G401 (cell line): ENCODE data around the gene LDB3. TPM values are rescaled to one million over a fixed set of nuclear protein-coding genes. Genes with fewer than 3 reads are reported as not detected.
A peak's percentile ranks its signal among the peaks of the same experiment; 100 is the strongest.

Source experiments
- DNase-seq: peaks from one replicate; pipeline ENCODE4 v3.0.0-alpha.2; 2015; ENCODE audit warnings: low spot score
- in situ Hi-C: cut with HindIII; loops from 2 replicates; pipeline ENCODE4 v1.10.0; 2016; ENCODE audit warnings: low sequenced_read_pairs, mixed read lengths
- total RNA-seq: library from RNA; depleted of rRNA; stranded (reverse); fragments of >200 nt; shearing (Covaris generic); gene quantifications from 2 replicates; pipeline ENCODE4 v1.2.3, GENCODE V29; 2014

Gene LDB3
- total RNA-seq, 1 experiment from 2014 or later, result 0.78 TPM

- DNase-seq, result no peak
- in situ Hi-C loops, result no loop called here
These were observed 30.1 kb downstream of the LDB3 start for GRCh38 chr10:86698207-86698940.

GRCh38 chr10:86699125-86699524 is 30.8 kb downstream of the LDB3 start:
- in situ Hi-C loops, result no loop called here
- DNase-seq, result no peak

GRCh38 chr10:86699541-86699940 is 31.2 kb downstream of the LDB3 start:
- in situ Hi-C loops, result no loop called here
- DNase-seq, result no peak

GRCh38 chr10:86699991-86700840 is 31.9 kb downstream of the LDB3 start:
- no peak for DNase-seq
- in situ Hi-C loops, result loop anchor here (5.0 kb wide), 1 partner anchor 102 kb away; no protein-coding TSS in a partner anchor

- no peak for DNase-seq
- in situ Hi-C loops, result loop anchor here (5.0 kb wide), 1 partner anchor 101 kb away; no protein-coding TSS in a partner anchor
These were observed 32.7 kb downstream of the LDB3 start for GRCh38 chr10:86700851-86701617.

- no peak for DNase-seq
- in situ Hi-C loops, result loop anchor here (5.0 kb wide), 1 partner anchor 99 kb away; no protein-coding TSS in a partner anchor
These were observed 34.9 kb downstream of the LDB3 start for GRCh38 chr10:86703176-86703575.

GRCh38 chr10:86705139-86705538 is 36.8 kb downstream of the LDB3 start:
- DNase-seq, result no peak
- in situ Hi-C loops, result no loop called here

- in situ Hi-C loops, result no loop called here
- no peak for DNase-seq
These were observed 37.6 kb downstream of the LDB3 start for GRCh38 chr10:86705905-86706304.

- no peak for DNase-seq
- in situ Hi-C loops, result no loop called here
These were observed 38.1 kb downstream of the LDB3 start for GRCh38 chr10:86706401-86706841.

GRCh38 chr10:86706977-86707376 is 38.7 kb downstream of the LDB3 start:
- no peak for DNase-seq
- in situ Hi-C loops, result no loop called here

- no peak for DNase-seq
- in situ Hi-C loops, result no loop called here
These were observed 39.2 kb downstream of the LDB3 start for GRCh38 chr10:86707505-86707904.

- no peak for DNase-seq
- in situ Hi-C loops, result no loop called here
These were observed 39.9 kb downstream of the LDB3 start for GRCh38 chr10:86708068-86708782.

GRCh38 chr10:86708783-86709380 is 40.6 kb downstream of the LDB3 start:
- in situ Hi-C loops, result no loop called here
- no peak for DNase-seq

GRCh38 chr10:86709396-86710185 is 41.3 kb downstream of the LDB3 start:
- DNase-seq, result no peak
- in situ Hi-C loops, result no loop called here

GRCh38 chr10:86710987-86711512 is 42.7 kb downstream of the LDB3 start:
- in situ Hi-C loops, result no loop called here
- peak; percentile 88 for DNase-seq

- in situ Hi-C loops, result no loop called here
- peak; percentile 65 for DNase-seq
These were observed 43.4 kb downstream of the LDB3 start for GRCh38 chr10:86711513-86712316.

GRCh38 chr10:86712317-86712707 is 44.0 kb downstream of the LDB3 start:
- in situ Hi-C loops, result no loop called here
- DNase-seq, result no peak
